Activated naive CD8-positive, alpha-beta T cell treated with anti-CD3 and anti-CD28 coated beads for 36 hours (primary cell): ENCODE data around the gene ANKRD29. TPM values are rescaled to one million over a fixed set of nuclear protein-coding genes. Genes with fewer than 3 reads are reported as not detected.

Experiments
- DNase-seq: peaks from one replicate; pipeline ENCODE4 v3.0.0; 2021
- H3K27ac Mint-ChIP-seq: one replicate; pipeline ENCODE4 v1.8.0; 2022; ENCODE audit warnings: mild to moderate bottlenecking, moderate library complexity, mixed read lengths
- H3K27me3 Mint-ChIP-seq: one replicate; pipeline ENCODE4 v1.8.0; 2022; ENCODE audit warnings: mild to moderate bottlenecking, mixed read lengths
- H3K36me3 Mint-ChIP-seq: one replicate; pipeline ENCODE4 v1.8.0; 2021; ENCODE audit warnings: mild to moderate bottlenecking, mixed read lengths
- H3K4me1 Mint-ChIP-seq: one replicate; pipeline ENCODE4 v1.8.0; 2021; ENCODE audit warnings: mixed read lengths
- H3K4me3 Mint-ChIP-seq: one replicate; pipeline ENCODE4 v1.8.0; 2022; ENCODE audit warnings: mild to moderate bottlenecking, moderate library complexity, mixed read lengths
- H3K9me3 Mint-ChIP-seq: one replicate; pipeline ENCODE4 v1.8.0; 2022; ENCODE audit warnings: mixed read lengths
- total RNA-seq, 2 experiments: library from RNA; stranded (reverse); gene quantifications; one replicate each; pipeline ENCODE4 v1.2.3, GENCODE V29; 2021

ANKRD29 gene
- total RNA-seq, 2 experiments from 2014 or later = not detected

DNA sequence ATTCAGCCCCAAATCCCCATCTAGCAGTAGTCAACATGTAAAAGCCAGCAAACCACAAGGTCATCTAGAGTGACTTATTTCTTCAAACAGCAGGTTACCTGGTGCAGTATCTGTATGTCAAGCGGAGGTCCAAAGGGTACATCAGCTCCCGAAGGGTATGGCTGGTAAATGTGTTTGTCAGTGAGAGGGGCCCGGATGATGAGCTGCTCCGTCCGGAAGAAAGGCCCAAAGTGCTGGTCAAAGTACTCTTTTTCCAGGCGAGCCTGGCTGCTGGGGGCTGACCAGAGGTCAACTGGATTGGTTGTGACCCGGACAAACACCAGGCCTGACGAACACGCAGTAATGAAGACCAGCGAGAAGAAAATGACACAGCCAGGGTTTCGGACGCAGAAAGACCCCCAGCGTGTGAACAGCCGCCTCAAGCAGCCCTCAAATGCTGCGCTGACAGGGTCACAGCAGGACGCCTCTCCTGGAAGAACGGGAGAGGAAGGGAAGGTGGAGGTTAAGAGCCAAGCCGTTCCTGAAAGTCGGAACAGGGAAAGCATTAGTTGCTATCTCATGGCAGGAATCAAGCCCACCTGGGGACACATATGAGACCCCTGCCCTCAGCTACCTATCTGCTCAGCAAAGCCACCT is 106.4 kb downstream of the ANKRD29 start:
- Mint-ChIP-seq H3K27ac (no peak overlapping the region), H3K4me1 (no peaks in the 10 kb centered on the region), H3K36me3 (peaks cover 41% of the 10 kb centered on the region), H3K27me3 (no peaks in the 10 kb centered on the region), H3K4me3 (no peak overlapping the region), H3K9me3 (no peaks in the 10 kb centered on the region)
- no peak for DNase-seq

DNA sequence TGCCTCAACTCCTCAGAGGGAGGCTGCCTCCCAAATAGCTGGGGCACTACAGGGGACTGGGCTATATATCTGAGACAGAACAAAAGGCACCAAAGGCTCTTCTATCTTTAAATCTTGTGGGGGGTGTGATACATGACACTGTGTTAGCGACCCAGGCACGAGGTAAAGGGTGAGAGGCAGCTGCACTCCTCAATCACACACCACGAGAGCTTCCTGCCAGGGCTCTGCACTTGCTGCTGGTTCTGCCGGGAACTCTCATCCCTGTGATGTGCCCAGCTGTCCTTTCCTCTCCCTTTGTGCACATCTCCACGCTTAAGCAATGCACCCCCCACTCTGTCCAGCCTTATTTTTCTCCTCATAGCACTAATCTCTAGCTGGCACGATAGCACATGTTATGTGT is 108.8 kb downstream of the ANKRD29 start:
- Mint-ChIP-seq H3K27me3 (no peaks in the 10 kb centered on the region), H3K4me1 (no peaks in the 10 kb centered on the region), H3K9me3 (no peaks in the 10 kb centered on the region), H3K27ac (no peak overlapping the region), H3K4me3 (no peak overlapping the region), H3K36me3 (peaks cover 35% of the 10 kb centered on the region)
- no peak for DNase-seq

DNA sequence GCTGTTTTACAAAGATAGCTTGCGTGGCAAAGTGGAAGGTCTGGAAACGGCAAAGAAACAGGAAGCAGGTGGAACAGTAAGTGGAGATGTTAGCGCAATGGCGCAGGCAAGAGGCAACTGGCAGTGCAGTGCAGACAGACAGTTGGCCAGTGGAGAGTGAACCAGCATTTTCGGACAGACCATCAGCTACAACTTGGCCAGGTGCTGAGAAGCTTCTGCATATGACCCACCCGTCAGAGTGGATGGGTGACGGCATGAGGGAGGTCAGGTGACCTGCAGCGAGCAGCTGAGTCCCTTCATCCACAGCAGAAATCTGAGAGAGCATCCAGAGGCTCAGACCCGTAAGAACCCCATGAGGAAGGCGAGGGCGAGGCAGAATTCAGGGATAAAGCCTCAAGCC is 110.2 kb downstream of the ANKRD29 start:
- H3K36me3 Mint-ChIP-seq = peaks cover 29% of the 10 kb centered on the region
- no peaks in the 10 kb centered on the region for H3K27me3 Mint-ChIP-seq
- no peak for DNase-seq
- no peaks in the 10 kb centered on the region for H3K4me1 Mint-ChIP-seq
- no peak overlapping the region for H3K4me3 Mint-ChIP-seq
- H3K27ac Mint-ChIP-seq = no peak overlapping the region
- H3K9me3 Mint-ChIP-seq = no peaks in the 10 kb centered on the region

DNA sequence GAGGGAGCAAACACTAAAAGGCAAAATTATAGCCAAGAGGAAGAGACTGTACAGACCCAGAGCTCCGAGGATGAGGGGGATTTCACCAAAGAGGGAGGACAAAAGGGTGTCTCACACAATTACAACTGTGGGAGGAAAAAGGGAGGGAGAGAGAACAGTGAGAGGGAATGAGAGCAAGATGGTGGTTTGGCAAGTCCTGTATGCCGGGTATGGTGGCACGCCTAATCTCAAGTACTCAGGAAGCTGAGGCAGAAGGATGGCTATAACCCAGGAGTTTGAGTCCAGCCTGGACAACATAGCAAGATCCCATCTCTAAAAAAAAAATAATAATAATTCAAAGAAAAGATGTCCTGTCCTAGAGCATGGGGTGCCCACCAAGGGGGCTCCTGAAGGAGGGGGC is 110.7 kb downstream of the ANKRD29 start:
- Mint-ChIP-seq H3K4me3 (no peak overlapping the region), H3K36me3 (peaks cover 29% of the 10 kb centered on the region), H3K27ac (no peak overlapping the region), H3K27me3 (no peaks in the 10 kb centered on the region), H3K4me1 (no peaks in the 10 kb centered on the region), H3K9me3 (no peaks in the 10 kb centered on the region)
- DNase-seq = no peak

DNA sequence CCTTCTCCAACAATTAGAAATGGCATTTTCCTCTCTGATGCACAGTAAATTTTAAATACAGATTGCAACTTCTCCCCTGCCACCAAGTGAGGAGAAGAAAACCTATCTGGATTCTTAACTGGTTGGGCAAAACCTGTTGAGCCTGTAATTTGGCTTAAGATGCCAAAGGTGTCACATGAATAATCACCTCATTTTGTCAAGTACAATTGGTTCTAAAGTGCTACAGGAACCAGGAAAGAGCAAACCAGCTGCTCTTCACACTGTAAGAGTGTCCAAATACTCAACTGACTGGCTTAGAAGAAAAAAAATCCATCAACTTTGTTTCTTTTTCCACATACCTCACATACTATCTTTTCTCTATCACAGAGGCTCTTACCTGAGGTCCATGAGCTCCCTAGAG is 111.8 kb downstream of the ANKRD29 start:
- Mint-ChIP-seq H3K9me3 (no peaks in the 10 kb centered on the region), H3K36me3 (peaks cover 28% of the 10 kb centered on the region), H3K27me3 (no peaks in the 10 kb centered on the region), H3K4me3 (no peak overlapping the region), H3K27ac (no peak overlapping the region), H3K4me1 (no peaks in the 10 kb centered on the region)
- no peak for DNase-seq

Other genes starting within 250 kb of the ANKRD29 start
- gene RIOK3, start 209.6 kb downstream of the ANKRD29 start, total RNA-seq = 10 to 100 TPM; 52.4 to 61.0 TPM
- gene RMC1, start 159.4 kb downstream of the ANKRD29 start, total RNA-seq = 10 to 100 TPM; 29.7 to 30.8 TPM
- 10 to 100 TPM; 19.7 to 22.3 TPM for gene NPC1, start 76.4 kb downstream of the ANKRD29 start, total RNA-seq
- gene LAMA3, start 26.5 kb upstream of the ANKRD29 start, total RNA-seq = under 1 TPM; 0.31 to 0.42 TPM